ENCODE data around the gene OPCML. TPM values are rescaled to one million over a fixed set of nuclear protein-coding genes. Genes with fewer than 3 reads are reported as not detected.
"Not testable (repeated sequence)": the region's sequence is repeated elsewhere in the genome, so short reads cannot be mapped to it uniquely, and the experiment has no call there.

Gene OPCML
- total and polyA plus RNA-seq, 2 experiments from 2014 or later = 0.21 to 0.51 TPM

- TF ChIP-seq CTCF (IDR thresholded peaks at IDR 0.05; ENCODE audit: low read depth, low read length) = no peak
- no peaks in the 10 kb centered on the region for H3K9me3 ChIP-seq (ENCODE audit: low read depth)
- no peaks in the 10 kb centered on the region for H3K27me3 ChIP-seq
- no peaks in the 10 kb centered on the region for H3K4me1 ChIP-seq (ENCODE audit: low read depth)
- H3K36me3 ChIP-seq = no peaks in the 10 kb centered on the region
- H3K4me3 ChIP-seq = no peak overlapping the region
- DNase-seq (ENCODE audit: low read depth in 1 of 2, low spot score in 1 of 2) = no peak
- no peak overlapping the region for H3K27ac ChIP-seq
These were observed 1152.8 kb downstream of the OPCML start for GRCh38 chr11:132379540-132379939.

GRCh38 chr11:132373405-132374143 lies 1158.7 kb downstream of the OPCML start:
- Histone ChIP-seq H3K4me1 (ENCODE audit: low read depth) (no peaks in the 10 kb centered on the region), H3K36me3 (no peaks in the 10 kb centered on the region), H3K27me3 (no peaks in the 10 kb centered on the region), H3K27ac (no peak overlapping the region), H3K4me3 (no peak overlapping the region), H3K9me3 (ENCODE audit: low read depth) (no peaks in the 10 kb centered on the region)
- DNase-seq (ENCODE audit: low read depth in 1 of 2, low spot score in 1 of 2) = no peak
- TF ChIP-seq CTCF (IDR thresholded peaks at IDR 0.05; ENCODE audit: low read depth, low read length) = no peak

GRCh38 chr11:132370114-132370513 lies 1162.2 kb downstream of the OPCML start:
- DNase-seq (ENCODE audit: low read depth in 1 of 2, low spot score in 1 of 2); H3K4me1 ChIP-seq (ENCODE audit: low read depth); H3K9me3 ChIP-seq (ENCODE audit: low read depth); H3K4me3 ChIP-seq; H3K27ac ChIP-seq; H3K36me3 ChIP-seq; H3K27me3 ChIP-seq: not testable (repeated sequence)

- no peak overlapping the region for H3K27ac ChIP-seq
- H3K4me3 ChIP-seq = no peak overlapping the region
- no peak for TF ChIP-seq CTCF (IDR thresholded peaks at IDR 0.05; ENCODE audit: low read depth, low read length)
- H3K9me3 ChIP-seq (ENCODE audit: low read depth) = no peaks in the 10 kb centered on the region
- H3K4me1 ChIP-seq (ENCODE audit: low read depth) = no peaks in the 10 kb centered on the region
- no peaks in the 10 kb centered on the region for H3K27me3 ChIP-seq
- no peak for DNase-seq (ENCODE audit: low read depth in 1 of 2, low spot score in 1 of 2)
- no peaks in the 10 kb centered on the region for H3K36me3 ChIP-seq
These were observed 1165.0 kb downstream of the OPCML start for GRCh38 chr11:132367293-132367692.

GRCh38 chr11:132365650-132366049 lies 1166.7 kb downstream of the OPCML start:
- no peaks in the 10 kb centered on the region for H3K4me1 ChIP-seq (ENCODE audit: low read depth)
- no peak overlapping the region for H3K4me3 ChIP-seq
- no peaks in the 10 kb centered on the region for H3K9me3 ChIP-seq (ENCODE audit: low read depth)
- H3K36me3 ChIP-seq = no peaks in the 10 kb centered on the region
- no peaks in the 10 kb centered on the region for H3K27me3 ChIP-seq
- DNase-seq (ENCODE audit: low read depth in 1 of 2, low spot score in 1 of 2) = no peak
- no peak overlapping the region for H3K27ac ChIP-seq
- no peak for TF ChIP-seq CTCF (IDR thresholded peaks at IDR 0.05; ENCODE audit: low read depth, low read length)

Data from cardiac muscle cell (in vitro differentiated cells and primary cell).